K562 (cell line): Measurements from ENCODE around the gene SEC61G.

Experiments
- CBFB ChIP-seq: sonication (generic); formaldehyde crosslinking; IDR thresholded peaks from 2 replicates; pipeline ENCODE4 v1.4.0; 2020; ENCODE audit warnings: mild to moderate bottlenecking, missing genetic modification reagents
- CBX2 ChIP-seq: fragments of 200-600 bp; sonication (generic); IDR thresholded peaks from one replicate; pipeline ENCODE4 v1.6.1; 2012; ENCODE audit warnings: mild to moderate bottlenecking, low read length, inconsistent platforms; ENCODE audit not compliant: insufficient read depth, poor library complexity, severe bottlenecking
- CHD1 ChIP-seq: fragments of 200-600 bp; sonication (generic); IDR thresholded peaks from one replicate; pipeline ENCODE4 v1.6.1; 2012; ENCODE audit warnings: mild to moderate bottlenecking, moderate library complexity, low read length, inconsistent platforms
- ELF4 ChIP-seq: fragments of 450-650 bp; formaldehyde crosslinking; IDR thresholded peaks from 2 replicates; pipeline ENCODE4 v1.4.0; 2022; ENCODE audit warnings: missing genetic modification characterization
- GABPA ChIP-seq: fragments of 200-800 bp; sonication (Bioruptor generic); conservative IDR thresholded peaks from 2 replicates; pipeline ENCODE4 v1.6.1; 2016; ENCODE audit warnings: low read depth, missing genetic modification characterization, missing compliant biosample characterization
- NBN ChIP-seq: fragments of 450-650 bp; IDR thresholded peaks from 2 replicates; pipeline ENCODE4 v1.6.1; 2016; ENCODE audit warnings: low read depth, mild to moderate bottlenecking
- NR1H2 ChIP-seq: sonication (generic); formaldehyde crosslinking; IDR thresholded peaks from 2 replicates; pipeline ENCODE4 v1.4.0; 2020; ENCODE audit warnings: mild to moderate bottlenecking, missing genetic modification reagents
- PRDM10 ChIP-seq: fragments of 450-650 bp; IDR thresholded peaks from 2 replicates; pipeline ENCODE4 v1.6.1; 2018; ENCODE audit not compliant: partially characterized antibody
- SREBF1 ChIP-seq: fragments of 150-350 bp; IDR thresholded peaks from 2 replicates; pipeline ENCODE4 v1.6.1; 2014; ENCODE audit warnings: antibody characterized with exemption, low read depth, low read length, borderline replicate concordance
- ZBTB26 ChIP-seq: fragments of 450-650 bp; formaldehyde crosslinking; IDR thresholded peaks from 2 replicates; pipeline ENCODE4 v1.4.0; 2022; ENCODE audit warnings: missing genetic modification characterization

- TF ChIP-seq PRDM10 (no peak), NBN (no peak), ELF4 (no peak), CBX2 (no peak), CBFB (no peak), ZBTB26 (CRISPR knock-in tag) (no peak), CHD1 (no peak), NR1H2 (CRISPR knock-in tag) (no peak), GABPA (tag) (no peak), SREBF1 (no peak)
Observed at GRCh38 chr7:54749200-54749599, 9.8 kb downstream of the SEC61G start.
